ENCODE results near the gene CCSER2.

DNA sequence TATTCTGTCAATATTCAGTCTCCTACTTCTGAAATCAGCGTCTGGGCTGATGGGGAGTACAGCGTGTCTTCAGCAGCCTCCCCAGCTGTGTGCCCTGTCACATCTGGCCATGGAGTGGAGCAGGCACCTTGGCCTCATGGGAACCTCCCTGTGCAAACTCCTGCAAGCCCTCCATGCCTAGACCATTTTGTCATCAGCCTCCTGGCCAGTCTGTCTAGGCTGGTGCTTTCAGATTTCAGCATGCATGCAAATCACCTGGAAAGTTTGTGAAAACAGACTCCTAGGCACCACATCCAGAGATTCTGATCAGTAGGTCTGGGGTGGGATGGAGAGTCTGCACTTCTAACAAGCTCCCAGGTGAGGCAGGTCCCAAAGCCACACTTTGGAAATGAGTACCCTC is 26.2 kb upstream of the CCSER2 start:
- no peak for TF ChIP-seq EZH2 (IDR thresholded peaks at IDR 0.05; ENCODE audit: insufficient read depth, poor library complexity, severe bottlenecking)
- no peak for TF ChIP-seq EZH2phosphoT487 (IDR thresholded peaks at IDR 0.05; ENCODE audit: insufficient read depth, low read depth)
